ENCODE measurements around the gene RNU1-3. TPM values are rescaled to one million over a fixed set of nuclear protein-coding genes. Genes with fewer than 3 reads are reported as not detected.

Gene RNU1-3
- total RNA-seq, 1 donor from 2014 or later: 6,387 TPM

GRCh38 chr1:16617778-16618580 lies 48.8 kb downstream of the RNU1-3 start:
- ATAC-seq: no peak

GRCh38 chr1:16617114-16617631 lies 49.6 kb downstream of the RNU1-3 start:
- ATAC-seq: no peak

Other genes starting within 250 kb of the RNU1-3 start
- gene SPATA21, start 229.5 kb downstream of the RNU1-3 start, total RNA-seq: not detected
- 38.1 TPM for gene NECAP2, start 226.2 kb downstream of the RNU1-3 start, total RNA-seq
- gene RNU1-1, start 152.7 kb downstream of the RNU1-3 start, total RNA-seq: 6,387 TPM
- gene NBPF1, start 53.4 kb downstream of the RNU1-3 start, total RNA-seq: 24.7 TPM
- 6,387 TPM for gene RNU1-4, start 73.6 kb upstream of the RNU1-3 start, total RNA-seq
- gene RNU1-2, start 229.0 kb upstream of the RNU1-3 start, total RNA-seq: 6,387 TPM